ENCODE data around the gene ASXL2.

ASXL2 gene

DNA sequence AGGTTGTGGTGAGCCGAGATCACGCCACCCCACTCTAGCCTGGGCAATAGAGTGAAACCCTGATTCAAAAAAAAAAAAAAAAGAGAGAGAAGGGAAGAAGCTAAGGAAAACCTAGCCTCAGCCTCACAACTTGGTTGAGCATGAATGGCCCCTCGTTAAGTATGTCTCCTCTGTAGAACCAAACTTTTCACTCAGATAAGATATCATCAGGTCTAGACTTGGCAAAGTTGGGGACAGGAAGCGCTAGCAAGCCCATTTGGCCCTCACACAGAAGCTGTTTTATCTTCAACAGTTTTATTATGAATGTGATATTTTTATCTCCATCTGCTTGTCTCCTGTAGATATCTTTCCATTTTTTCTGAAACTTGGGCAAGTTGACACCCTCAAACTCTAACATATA is 3.5 kb upstream of the ASXL2 start:
- no peak overlapping the region for H3K4me3 ChIP-seq (ENCODE audit: control insufficient read depth, low read depth, low read length)
- TF ChIP-seq, protein P1, sequence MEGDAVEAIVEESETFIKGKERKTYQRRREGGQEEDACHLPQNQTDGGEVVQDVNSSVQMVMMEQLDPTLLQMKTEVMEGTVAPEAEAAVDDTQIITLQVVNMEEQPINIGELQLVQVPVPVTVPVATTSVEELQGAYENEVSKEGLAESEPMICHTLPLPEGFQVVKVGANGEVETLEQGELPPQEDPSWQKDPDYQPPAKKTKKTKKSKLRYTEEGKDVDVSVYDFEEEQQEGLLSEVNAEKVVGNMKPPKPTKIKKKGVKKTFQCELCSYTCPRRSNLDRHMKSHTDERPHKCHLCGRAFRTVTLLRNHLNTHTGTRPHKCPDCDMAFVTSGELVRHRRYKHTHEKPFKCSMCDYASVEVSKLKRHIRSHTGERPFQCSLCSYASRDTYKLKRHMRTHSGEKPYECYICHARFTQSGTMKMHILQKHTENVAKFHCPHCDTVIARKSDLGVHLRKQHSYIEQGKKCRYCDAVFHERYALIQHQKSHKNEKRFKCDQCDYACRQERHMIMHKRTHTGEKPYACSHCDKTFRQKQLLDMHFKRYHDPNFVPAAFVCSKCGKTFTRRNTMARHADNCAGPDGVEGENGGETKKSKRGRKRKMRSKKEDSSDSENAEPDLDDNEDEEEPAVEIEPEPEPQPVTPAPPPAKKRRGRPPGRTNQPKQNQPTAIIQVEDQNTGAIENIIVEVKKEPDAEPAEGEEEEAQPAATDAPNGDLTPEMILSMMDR (conservative IDR thresholded peaks at IDR 0.05; ENCODE audit: control insufficient read depth, insufficient read depth, low read depth, low read length), result no peak
- no peak for DNase-seq (ENCODE audit: low read depth)

DNA sequence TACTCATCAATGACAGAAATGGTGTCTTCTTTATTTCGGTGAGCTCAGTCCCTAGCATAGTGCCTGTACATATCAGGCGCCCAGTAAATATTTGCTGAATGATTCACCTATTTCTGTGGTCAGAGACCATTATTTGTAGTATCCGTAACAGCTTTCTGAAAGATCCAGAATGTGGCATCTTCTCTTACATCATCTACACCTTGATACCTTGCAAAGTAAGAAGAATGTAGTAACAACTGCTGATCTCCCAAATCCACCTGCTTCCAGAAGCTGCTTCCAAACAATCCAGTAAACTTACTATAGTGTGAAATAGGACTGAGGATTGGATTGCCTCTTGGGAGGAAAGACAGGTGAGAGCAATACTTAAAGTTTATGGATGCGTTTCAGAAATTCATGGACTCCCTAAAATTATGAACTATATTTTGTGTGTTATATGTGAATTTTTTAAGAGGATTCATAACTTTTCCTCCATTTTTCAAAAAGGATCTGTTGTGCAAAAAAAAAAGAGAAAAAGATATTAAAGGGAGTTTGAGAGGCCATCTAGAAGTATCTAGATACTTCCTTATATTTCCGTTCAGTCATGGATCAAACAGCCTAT is 945 bp upstream of the ASXL2 start:
- H3K4me3 ChIP-seq (ENCODE audit: control insufficient read depth, low read depth, low read length), result peak overlapping the region; percentile 47
- TF ChIP-seq, protein P1 (conservative IDR thresholded peaks at IDR 0.05; ENCODE audit: control insufficient read depth, insufficient read depth, low read depth, low read length), result no peak
- peak; percentile 80 for DNase-seq (ENCODE audit: low read depth)

DNA sequence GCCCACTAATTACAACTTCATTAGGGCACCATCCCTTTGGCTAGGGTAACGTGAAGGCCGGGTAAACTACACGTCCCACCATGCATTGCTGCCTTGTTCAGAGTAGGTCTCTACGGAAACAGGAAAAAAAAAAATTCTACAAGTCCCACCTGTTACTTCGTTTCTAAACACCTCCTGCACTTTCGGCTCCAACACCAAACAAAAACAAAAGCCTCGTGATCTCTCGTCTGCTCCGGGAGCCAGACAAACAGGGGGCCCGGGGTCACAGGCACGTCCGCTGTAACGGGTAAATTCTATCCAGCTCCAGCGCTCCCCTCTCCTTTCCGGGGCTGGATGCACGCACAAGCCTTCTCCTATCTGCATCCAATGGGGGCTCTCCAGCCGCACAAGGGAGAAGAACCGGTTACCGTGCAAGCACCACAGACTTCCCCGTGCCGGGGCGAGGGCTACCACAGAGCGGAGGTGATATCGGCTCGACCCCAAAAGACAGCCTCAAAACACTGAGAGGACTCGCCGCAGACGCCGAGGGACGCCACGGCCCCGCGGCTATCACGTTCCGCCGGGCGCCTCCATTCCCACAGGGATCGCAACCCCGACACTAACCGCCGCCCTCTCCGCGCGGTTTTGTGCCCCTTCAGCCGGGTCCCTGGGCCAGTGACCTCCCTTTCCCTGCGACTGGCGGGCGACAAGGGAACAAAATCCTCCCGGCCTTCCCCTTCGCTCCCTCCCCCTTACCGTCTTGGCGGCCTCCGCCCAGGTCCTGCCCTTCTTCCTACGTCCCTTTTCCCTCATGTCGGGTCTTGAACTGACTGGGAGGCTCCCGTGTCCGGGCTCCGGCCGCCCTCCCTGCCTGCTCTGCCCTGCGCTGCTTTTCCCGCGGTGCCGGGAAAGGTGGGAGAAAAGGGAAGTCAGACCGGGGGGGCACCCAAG is 591 bp downstream of the ASXL2 start:
- TF ChIP-seq, protein P1 (conservative IDR thresholded peaks at IDR 0.05; ENCODE audit: control insufficient read depth, insufficient read depth, low read depth, low read length), result no peak
- DNase-seq (ENCODE audit: low read depth), result peak; percentile 57

DNA sequence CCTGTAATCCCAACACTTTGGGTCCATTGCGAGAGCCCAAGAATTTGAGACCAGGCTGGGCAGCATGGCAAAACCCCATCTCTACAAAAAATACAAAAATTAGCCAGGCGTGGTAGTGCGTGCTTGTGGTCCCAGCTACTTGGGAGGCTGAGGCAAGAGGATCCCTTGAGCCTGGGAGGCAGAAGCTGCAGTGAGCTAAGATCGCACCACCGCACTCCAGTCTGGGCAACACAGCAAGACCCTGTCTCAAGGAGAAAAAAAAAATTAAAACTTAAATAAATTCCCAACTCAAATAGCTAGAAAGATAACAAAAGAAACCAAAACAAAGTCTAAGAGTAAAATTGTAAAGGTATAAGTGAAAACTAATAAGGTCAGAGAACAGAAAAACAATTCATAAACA is 6.2 kb downstream of the ASXL2 start:
- H3K4me3 ChIP-seq (ENCODE audit: control insufficient read depth, low read depth, low read length), result no peak overlapping the region
- TF ChIP-seq, protein P1 (conservative IDR thresholded peaks at IDR 0.05; ENCODE audit: control insufficient read depth, insufficient read depth, low read depth, low read length), result no peak
- no peak for DNase-seq (ENCODE audit: low read depth)

More for the DNA sequence above, 591 bp downstream of the ASXL2 start:
- peak overlapping the region; percentile 95 for H3K4me3 ChIP-seq (ENCODE audit: control insufficient read depth, low read depth, low read length)

DNA sequence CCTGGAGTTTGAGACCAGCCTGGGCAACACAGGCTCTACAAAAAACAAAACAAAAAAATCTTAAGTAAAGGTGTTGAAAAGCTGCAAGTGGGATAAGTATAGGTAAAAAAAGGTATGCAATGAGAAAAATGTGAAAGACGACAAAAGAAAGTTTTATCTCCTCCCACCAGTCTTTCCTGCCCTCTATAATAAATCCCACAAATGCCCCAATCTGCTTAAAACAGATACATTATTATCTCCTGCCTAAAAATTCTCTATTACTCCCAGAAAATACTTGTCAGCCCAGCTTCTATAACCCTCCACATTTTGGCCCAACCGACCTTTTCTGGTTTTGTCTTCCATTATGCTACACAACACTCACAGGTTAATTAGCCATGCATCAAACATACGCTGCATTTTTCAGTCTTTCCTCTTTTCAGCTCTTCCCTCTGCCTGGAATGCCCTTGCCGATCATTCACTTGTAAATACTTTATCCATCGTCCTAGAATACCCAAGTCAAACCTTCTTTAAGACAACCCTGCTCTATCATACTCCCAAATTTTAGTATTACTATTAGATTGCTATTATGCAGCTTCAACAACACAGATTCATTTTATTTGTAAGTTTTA is 10.8 kb downstream of the ASXL2 start:
- TF ChIP-seq, protein P1 (conservative IDR thresholded peaks at IDR 0.05; ENCODE audit: control insufficient read depth, insufficient read depth, low read depth, low read length), result no peak

DNA sequence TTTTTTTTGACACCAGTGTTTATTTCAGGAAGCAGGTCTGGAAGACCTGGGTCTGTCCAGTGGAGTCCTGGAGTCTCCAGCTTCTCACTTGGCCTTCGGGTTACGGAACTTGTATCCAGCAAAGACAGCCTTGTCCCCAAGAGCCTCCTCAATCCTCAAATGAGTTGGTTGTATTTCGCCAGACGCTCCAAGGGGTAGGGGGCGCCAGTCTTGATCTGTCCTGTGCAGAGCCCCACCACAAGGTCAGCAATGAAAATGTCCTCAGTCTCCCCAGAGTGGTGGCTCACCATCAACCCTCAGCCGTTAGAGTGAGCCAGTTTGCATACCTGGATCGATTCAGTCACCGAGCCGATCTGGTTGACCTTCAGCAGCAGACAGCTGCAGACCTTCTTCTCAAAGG is 21.9 kb downstream of the ASXL2 start:
- DNase-seq (ENCODE audit: low read depth), result no peak
- no peak overlapping the region for H3K4me3 ChIP-seq (ENCODE audit: control insufficient read depth, low read depth, low read length)
- TF ChIP-seq, protein P1 (conservative IDR thresholded peaks at IDR 0.05; ENCODE audit: control insufficient read depth, insufficient read depth, low read depth, low read length), result no peak

More for the DNA sequence above, 10.8 kb downstream of the ASXL2 start:
- DNase-seq (ENCODE audit: low read depth), result no peak
- no peak overlapping the region for H3K4me3 ChIP-seq (ENCODE audit: control insufficient read depth, low read depth, low read length)
